GM10248 (cell line): ENCODE data around the gene SF1.

ENCODE experiments used
- CTCF ChIA-PET: fragments of 300-600 bp; sonication (Branson Sonifier 250); formaldehyde crosslinking; extraction: SDS; loops from one replicate; lab custom pipeline; 2021; ENCODE audit warnings: antibody characterized with exemption; lab: Yijun Ruan, JAX
- POLR2A ChIA-PET: fragments of 350-650 bp; sonication (Branson Sonifier 250); formaldehyde crosslinking; extraction: SDS; loops from one replicate; lab custom pipeline; 2020; ENCODE audit warnings: antibody characterized with exemption; lab: Yijun Ruan, JAX
- DNase-seq: peaks from one replicate; pipeline ENCODE4 v3.0.0; 2012; ENCODE audit errors: extremely low spot score
- TF ChIP-seq, protein P1 (sequence below): IDR thresholded peaks from 2 replicates; pipeline ENCODE4 v1.5.1; 2012; ENCODE audit warnings: mild to moderate bottlenecking, low read depth; ENCODE audit errors: extremely low read depth, missing control alignments, control extremely low read depth

SF1 gene

DNA sequence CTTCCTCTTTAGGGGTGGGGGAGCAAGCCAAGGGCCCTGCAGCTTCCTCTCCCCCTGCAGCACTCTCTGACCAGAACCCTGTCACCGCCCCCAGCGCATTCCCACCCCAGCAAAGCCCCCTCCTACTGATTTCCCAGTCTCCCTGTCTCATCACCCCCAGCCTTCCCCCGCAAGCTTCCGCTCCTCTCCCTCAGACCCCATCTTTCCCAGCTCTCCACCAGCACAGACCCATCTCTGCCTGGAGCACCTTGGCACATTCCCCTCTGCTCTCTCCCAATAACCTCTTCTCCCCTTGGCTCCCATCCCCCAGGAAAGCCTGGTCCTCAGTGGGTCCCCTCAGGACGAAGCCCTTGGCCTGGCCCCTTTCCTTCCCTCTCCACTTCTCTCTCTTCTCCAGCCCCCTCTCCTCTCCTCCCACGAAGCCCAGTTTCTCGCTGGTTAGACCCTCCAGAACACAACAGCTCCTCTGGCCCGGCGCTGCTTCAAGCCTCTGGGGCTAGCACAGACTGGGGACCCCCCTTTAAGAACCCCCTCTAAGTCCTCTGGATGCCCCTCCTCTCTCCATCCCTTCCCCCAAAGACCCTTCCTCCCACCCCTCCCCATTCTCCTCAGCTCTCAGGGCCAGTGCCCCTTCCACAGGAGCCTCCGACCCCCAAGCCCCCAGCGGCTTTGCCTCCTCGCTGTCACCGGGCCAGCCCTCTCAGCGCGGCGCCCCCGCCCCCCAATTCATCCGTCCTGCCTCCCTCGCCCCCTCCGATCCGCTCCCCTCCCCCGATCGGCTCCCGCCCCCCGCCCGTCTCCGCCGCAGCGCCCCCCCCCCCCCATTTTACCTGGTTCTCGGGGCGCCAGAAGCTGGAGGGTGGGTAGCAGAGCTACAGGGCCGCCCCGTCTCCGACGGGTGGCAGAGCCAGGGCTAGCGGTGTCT, 55.9 kb downstream of the SF1 start:
- TF ChIP-seq, protein P1, sequence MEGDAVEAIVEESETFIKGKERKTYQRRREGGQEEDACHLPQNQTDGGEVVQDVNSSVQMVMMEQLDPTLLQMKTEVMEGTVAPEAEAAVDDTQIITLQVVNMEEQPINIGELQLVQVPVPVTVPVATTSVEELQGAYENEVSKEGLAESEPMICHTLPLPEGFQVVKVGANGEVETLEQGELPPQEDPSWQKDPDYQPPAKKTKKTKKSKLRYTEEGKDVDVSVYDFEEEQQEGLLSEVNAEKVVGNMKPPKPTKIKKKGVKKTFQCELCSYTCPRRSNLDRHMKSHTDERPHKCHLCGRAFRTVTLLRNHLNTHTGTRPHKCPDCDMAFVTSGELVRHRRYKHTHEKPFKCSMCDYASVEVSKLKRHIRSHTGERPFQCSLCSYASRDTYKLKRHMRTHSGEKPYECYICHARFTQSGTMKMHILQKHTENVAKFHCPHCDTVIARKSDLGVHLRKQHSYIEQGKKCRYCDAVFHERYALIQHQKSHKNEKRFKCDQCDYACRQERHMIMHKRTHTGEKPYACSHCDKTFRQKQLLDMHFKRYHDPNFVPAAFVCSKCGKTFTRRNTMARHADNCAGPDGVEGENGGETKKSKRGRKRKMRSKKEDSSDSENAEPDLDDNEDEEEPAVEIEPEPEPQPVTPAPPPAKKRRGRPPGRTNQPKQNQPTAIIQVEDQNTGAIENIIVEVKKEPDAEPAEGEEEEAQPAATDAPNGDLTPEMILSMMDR = no peak
- ChIA-PET POLR2A (interaction anchor here (0.6 kb wide), 2 partner anchors 211 to 786 kb away, joined by 4 to 11 read pairs; no protein-coding TSS in a partner anchor), CTCF (interaction anchor here (1.2 to 2.4 kb wide), 5 partner anchors 20 to 273 kb away, joined by 3 to 12 read pairs (median 5); partner anchors contain the start of gene RASGRP2)
- DNase-seq = no peak

DNA sequence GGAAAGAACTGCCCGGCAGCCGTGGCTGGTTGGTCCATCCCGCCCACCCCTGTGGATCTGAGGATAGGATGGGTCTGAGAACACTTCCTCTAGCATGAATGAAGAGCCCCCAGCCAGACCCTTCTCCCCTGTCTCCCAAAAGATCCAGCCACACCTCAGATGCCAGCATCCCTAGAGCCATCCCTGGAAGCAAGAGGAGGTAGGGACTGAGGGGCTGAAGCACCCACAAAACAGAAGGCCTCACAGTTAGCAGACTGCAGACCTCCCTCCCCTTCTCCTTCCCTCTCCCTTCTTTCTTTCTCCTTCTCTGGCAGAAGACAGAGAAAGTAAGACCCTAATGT, 57.0 kb downstream of the SF1 start:
- CTCF ChIA-PET = interaction anchor here (1.3 to 2.4 kb wide), 4 partner anchors 21 to 272 kb away, joined by 4 to 12 read pairs (median 5); partner anchors contain the start of gene RASGRP2
- TF ChIP-seq, protein P1 = no peak
- no peak for DNase-seq
- POLR2A ChIA-PET = no interaction called here

DNA sequence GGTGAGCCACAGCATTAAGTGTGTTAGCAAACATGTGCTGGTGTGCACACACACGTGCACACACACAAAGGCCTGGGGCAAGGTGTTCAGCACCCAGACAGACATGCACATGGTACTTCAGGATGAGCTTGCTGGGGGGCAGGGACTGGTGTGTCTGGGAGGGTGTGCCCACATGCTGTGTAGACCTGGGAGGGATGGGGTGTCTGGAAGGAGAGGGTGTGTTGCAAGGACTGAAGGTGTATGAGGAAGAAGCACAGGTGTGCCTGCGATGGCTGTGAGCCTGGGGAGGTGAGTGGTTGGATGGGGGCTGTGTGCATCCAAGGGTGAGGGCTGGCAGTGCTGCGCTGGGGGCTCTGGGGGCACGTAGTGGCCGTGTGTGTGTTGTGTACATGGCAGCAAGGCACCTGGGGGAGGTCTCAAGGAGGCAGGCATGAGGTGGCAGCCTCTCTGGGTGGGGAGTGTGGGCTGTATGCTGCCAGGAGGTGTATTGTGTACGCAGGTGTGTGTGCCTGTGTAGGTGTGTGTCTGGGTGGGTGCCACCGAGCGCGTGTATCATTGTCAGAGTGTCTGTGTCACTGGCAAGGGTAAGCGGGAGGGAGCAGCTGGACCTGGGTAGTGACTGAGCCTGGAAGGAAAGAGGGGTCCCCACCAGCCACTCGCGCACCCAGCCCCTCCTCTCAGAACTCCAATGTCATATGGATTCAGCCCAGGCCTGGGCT, 57.5 kb downstream of the SF1 start:
- ChIA-PET POLR2A (no interaction called here), CTCF (interaction anchor here (1.3 to 2.4 kb wide), 3 partner anchors 22 to 272 kb away, joined by 5 to 12 read pairs (median 5); no protein-coding TSS in a partner anchor)
- TF ChIP-seq, protein P1 = no peak
- no peak for DNase-seq

DNA sequence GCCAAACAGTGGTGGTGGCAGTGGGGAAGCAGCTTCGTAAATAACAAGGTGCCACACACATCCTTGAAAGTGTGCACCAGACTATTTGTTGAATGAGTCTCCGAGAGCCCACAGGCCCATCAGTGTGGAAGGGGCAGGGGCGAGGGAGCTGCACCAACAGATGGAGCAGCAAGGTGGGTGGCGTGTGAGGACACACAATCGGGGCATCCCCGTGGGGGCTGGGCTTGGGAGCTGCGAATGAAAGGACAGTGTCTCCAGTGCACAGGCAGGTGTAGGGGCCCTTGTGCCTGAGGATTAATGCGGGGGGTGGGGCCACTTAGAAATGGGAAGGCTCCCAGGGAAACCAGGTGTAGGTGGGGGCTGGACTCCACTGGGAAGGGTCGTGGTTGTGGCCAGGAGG, 58.2 kb downstream of the SF1 start:
- TF ChIP-seq, protein P1 = no peak
- ChIA-PET POLR2A (no interaction called here), CTCF (interaction anchor here (1.1 to 5.5 kb wide), 3 partner anchors 16 to 68 kb away, joined by 3 to 30 read pairs (median 4); no protein-coding TSS in a partner anchor)
- no peak for DNase-seq

DNA sequence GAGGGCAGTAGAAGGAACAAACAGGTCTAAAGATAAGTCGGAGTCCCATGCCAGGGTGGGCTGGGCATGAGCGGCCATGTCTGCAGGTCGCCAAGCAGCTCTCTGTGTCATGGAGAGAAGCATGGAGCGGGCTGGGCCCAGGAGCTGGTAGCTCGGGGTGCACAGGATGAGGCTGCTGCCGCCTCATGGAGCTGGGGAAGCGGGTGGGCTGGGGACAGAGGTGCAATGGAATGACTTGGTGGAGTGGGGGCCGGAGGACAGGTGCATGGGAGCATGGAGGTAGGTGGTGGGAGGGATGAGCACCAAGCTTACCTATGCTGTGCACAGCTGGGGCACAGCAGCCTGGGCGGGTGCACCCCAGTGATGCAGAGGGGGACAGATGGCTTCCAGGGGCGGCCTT, 58.9 kb downstream of the SF1 start:
- DNase-seq = no peak
- POLR2A ChIA-PET = interaction anchor here (0.6 kb wide), 1 partner anchor 394 kb away, joined by 6 read pairs; no protein-coding TSS in a partner anchor
- TF ChIP-seq, protein P1 = no peak
- CTCF ChIA-PET = interaction anchor here (1.1 to 5.5 kb wide), 6 partner anchors 15 to 70 kb away, joined by 3 to 30 read pairs (median 3); no protein-coding TSS in a partner anchor

DNA sequence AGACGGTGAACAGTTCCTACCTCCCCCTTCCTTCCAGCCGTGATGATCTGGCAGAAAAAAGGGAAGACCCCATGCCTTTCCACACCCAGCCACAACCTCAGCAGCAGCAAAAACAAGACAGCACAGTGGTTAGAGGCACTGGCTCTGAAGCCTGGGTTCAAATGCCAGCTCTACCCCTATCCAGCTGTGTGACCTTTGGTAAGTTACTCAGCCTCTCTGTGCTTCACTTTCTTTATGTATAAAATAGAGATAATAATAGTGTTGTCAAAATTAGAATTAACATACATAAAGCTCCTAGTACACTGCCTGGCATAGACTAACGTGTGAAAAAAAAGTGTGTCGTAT, 59.6 kb downstream of the SF1 start:
- ChIA-PET CTCF (interaction anchor here (1.1 to 5.5 kb wide), 4 partner anchors 15 to 69 kb away, joined by 3 to 30 read pairs (median 3); no protein-coding TSS in a partner anchor), POLR2A (interaction anchor here (0.6 kb wide), 1 partner anchor 393 kb away, joined by 6 read pairs; no protein-coding TSS in a partner anchor)

More for the DNA sequence above, 59.6 kb downstream of the SF1 start:
- no peak for DNase-seq
- TF ChIP-seq, protein P1 = no peak
